HL-60/S4 treated with retinoic acid at 250 ng/mL for 4 days and 3 days (cell line): ENCODE data around the gene ALKBH5.
"Not testable (repeated sequence)": the region's sequence is repeated elsewhere in the genome, so short reads cannot be mapped to it uniquely, and the experiment has no call there.

Experiments used
- in situ Hi-C: fragments of 300-500 bp; cut with MboI; formaldehyde crosslinking; loops from 2 replicates; pipeline ENCODE4 v1.7.0; 2022; ENCODE audit warnings: low sequenced_read_pairs

ALKBH5 gene

GRCh38 chr17:18213666-18214270 lies 30.1 kb downstream of the ALKBH5 start:
- in situ Hi-C loops: no loop called here

GRCh38 chr17:18216906-18217305 lies 33.3 kb downstream of the ALKBH5 start:
- in situ Hi-C loops: not testable (repeated sequence)

- in situ Hi-C loops: no loop called here
Observed at GRCh38 chr17:18217412-18218015, 33.9 kb downstream of the ALKBH5 start.

GRCh38 chr17:18218756-18219415 lies 35.3 kb downstream of the ALKBH5 start:
- in situ Hi-C loops: no loop called here

GRCh38 chr17:18224053-18224386 lies 40.4 kb downstream of the ALKBH5 start:
- in situ Hi-C loops: no loop called here

- in situ Hi-C loops: no loop called here
Observed at GRCh38 chr17:18224387-18225120, 40.9 kb downstream of the ALKBH5 start.

GRCh38 chr17:18225121-18225641 lies 41.6 kb downstream of the ALKBH5 start, which contains the start of gene LLGL1:
TSS of gene LLGL1 (plus strand) at chr17:18225635. CDS start at chr17:18225683, 48 bp downstream.
- in situ Hi-C loops: no loop called here

GRCh38 chr17:18225642-18226283 lies 42.1 kb downstream of the ALKBH5 start:
- in situ Hi-C loops: no loop called here

- in situ Hi-C loops: no loop called here
Observed at GRCh38 chr17:18226284-18226945, 42.8 kb downstream of the ALKBH5 start.

- in situ Hi-C loops: no loop called here
Observed at GRCh38 chr17:18227635-18228034, 44.0 kb downstream of the ALKBH5 start.

- in situ Hi-C loops: no loop called here
Observed at GRCh38 chr17:18228176-18228682, 44.6 kb downstream of the ALKBH5 start.

GRCh38 chr17:18229254-18229653 lies 45.6 kb downstream of the ALKBH5 start:
- in situ Hi-C loops: no loop called here

GRCh38 chr17:18229771-18230170 lies 46.1 kb downstream of the ALKBH5 start:
- in situ Hi-C loops: no loop called here

- in situ Hi-C loops: no loop called here
Observed at GRCh38 chr17:18230288-18231141, 46.9 kb downstream of the ALKBH5 start.

- in situ Hi-C loops: no loop called here
Observed at GRCh38 chr17:18231164-18231563, 47.5 kb downstream of the ALKBH5 start.

- in situ Hi-C loops: no loop called here
Observed at GRCh38 chr17:18233803-18234518, 50.3 kb downstream of the ALKBH5 start.

GRCh38 chr17:18234853-18235380 lies 51.3 kb downstream of the ALKBH5 start:
- in situ Hi-C loops: no loop called here

- in situ Hi-C loops: no loop called here
Observed at GRCh38 chr17:18235743-18236256, 52.2 kb downstream of the ALKBH5 start.
